Myocyte (in vitro differentiated cells): ENCODE measurements around the gene AADAC. TPM values are rescaled to one million over a fixed set of nuclear protein-coding genes. Genes with fewer than 3 reads are reported as not detected.
A peak's percentile ranks its signal among the peaks of the same experiment; 100 is the strongest.
"Not testable (repeated sequence)": the region's sequence is repeated elsewhere in the genome, so short reads cannot be mapped to it uniquely, and the experiment has no call there.

Experiments
- DNase-seq: peaks from one replicate; pipeline ENCODE4 v3.0.0-alpha.2; 2012; ENCODE audit warnings: low read depth
- total RNA-seq: library from RNA; depleted of rRNA; stranded (reverse); fragments of >200 nt; gene quantifications from 2 replicates; pipeline ENCODE4 v1.2.3, GENCODE V29; 2014

AADAC gene
- total RNA-seq, 1 donor from 2014 or later = not detected

GRCh38 chr3:151796105-151796680 is 17.7 kb upstream of the AADAC start:
- DNase-seq = no peak

- no peak for DNase-seq
Measured at GRCh38 chr3:151798466-151798865, 15.4 kb upstream of the AADAC start.

- DNase-seq = no peak
Measured at GRCh38 chr3:151800431-151800830, 13.5 kb upstream of the AADAC start.

DNA sequence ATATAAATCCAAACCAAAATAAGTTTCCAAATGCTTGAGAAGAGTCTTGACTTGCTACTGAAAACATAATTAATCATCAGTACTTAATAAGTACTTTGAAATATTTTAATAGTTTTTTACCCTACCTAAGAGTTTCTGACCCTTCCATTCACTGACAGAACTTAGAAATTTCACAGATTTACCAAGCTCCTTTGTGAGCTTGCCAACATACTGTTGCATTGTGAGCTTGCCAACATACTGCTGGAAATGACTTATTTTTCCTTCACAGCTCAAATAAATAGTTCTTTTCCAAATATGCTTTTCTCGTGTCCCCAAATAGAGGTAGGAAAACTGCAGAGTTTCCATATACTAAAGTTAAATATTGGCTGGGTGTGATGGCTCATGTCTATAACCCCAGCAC is 9.6 kb upstream of the AADAC start:
- DNase-seq = no peak

- DNase-seq = no peak
Measured at GRCh38 chr3:151806838-151807237, 7.1 kb upstream of the AADAC start.

DNA sequence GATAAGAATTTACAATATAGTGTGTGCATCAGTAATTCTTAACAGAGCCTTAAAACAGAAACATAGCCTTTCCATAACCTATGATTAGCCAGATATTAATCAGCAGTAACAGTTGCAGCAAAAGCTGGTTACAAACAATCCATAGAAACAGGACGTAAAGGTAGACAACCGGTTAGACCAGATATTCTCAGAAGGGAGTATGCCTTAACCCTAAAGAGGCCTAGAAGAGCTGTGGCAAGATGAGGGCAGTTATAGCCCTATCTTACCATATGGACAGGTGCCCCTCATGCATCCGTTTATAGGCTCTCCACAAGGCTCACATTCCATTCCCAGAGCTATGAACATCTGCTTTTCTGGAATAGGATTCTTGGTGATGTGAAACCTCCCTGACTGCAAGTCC is 5.0 kb upstream of the AADAC start:
- DNase-seq = not testable (repeated sequence)

DNA sequence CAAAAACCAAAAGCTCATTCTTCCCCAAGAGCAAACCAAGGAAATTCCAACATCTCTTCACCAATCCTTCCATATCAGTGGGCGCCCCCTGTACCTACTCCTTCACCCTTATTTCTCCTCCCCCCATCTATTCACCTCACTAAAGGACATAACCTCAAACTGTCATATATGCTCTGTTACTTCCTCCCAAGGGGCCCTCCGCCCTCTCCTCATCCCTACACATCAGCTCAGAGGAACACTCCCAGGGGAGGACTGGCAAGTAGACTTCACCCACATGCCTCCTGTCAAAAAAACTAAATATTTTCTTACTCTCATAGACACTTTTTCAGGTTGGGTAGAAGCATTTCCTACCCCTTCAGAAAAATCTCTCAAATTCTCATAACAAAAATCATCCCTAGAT is 2.4 kb upstream of the AADAC start:
- DNase-seq = no peak

DNA sequence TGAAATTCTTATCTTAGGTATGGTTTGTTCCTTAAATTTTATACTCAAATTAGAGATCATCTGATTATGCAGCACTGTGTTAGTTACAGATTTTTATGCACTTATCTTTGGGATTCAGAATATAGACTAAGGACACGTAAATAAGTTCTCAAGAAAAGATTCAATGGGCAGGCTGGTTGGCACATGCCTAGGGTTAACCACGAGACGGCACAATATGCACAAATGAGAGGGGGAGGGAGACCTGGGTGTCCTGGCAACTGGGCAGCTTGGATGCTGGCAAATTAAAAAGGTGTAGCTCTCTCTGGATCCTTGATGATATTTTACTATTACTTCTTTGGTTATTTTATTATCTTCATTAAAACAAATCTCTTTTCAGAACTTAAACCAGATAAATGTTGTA is 672 bp downstream of the AADAC start:
- DNase-seq = no peak

DNA sequence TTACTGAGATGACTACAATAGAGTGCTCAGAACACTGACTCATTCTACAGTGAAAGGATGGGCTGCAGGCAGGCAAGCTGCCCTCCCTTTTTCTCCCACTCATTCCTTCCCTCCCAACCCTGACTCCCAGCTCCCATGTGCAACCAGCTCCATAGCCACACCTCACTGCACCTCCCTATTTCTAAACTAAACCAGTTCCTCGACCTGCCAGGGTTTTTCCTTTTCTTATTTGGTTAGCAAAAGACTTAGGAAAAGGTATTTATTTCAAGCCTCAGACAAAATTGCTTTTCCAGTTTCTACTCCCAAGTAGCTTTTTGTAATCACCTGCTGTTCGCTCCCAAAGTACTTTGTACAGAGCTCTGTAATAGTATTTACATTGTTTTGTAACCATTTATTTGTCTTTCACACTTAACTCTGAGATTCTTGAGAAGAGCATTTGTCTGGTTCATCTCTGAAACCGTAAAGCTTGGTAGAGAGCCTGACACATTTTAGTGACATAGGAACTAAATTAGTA is 2.2 kb downstream of the AADAC start:
- DNase-seq = peak; percentile 45

DNA sequence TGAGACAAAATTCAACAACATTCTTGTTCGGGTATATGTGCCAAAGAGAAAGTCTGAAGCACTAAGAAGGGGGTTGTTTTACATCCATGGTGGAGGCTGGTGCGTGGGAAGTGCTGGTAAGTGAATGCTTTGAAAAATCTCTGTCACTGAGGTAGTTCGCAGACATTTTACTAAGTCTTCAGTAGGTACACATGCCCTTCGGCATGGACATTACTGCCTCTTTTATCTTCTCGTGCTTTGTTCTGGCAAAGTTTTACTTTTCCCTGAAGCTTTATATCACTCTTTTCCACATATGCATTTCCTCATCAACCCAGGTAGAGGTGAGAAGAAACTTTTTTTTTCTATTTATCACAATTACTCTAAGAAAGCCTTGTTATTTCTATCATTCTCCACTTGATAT is 3.6 kb downstream of the AADAC start:
- DNase-seq = no peak

- DNase-seq = no peak
Measured at GRCh38 chr3:151818361-151818760, 4.4 kb downstream of the AADAC start.

DNA sequence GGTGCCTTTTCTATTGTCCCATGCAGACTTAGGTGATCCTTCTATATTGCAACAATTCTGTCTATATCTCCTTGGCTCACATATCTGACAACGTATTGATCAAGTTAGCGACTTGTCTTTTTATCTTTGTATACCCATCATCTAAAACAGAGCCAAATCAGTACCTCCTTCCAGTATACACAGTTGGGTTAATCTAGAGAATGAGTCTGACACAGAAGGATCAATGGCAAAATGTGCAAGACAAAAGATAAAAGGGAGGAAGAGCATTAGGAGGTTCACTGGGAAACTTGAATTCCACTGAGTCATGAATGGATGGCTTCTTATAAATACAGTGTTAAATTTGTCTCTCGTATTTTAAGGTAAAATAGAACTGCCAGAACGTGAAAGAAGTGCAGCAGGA is 6.0 kb downstream of the AADAC start:
- no peak for DNase-seq

DNA sequence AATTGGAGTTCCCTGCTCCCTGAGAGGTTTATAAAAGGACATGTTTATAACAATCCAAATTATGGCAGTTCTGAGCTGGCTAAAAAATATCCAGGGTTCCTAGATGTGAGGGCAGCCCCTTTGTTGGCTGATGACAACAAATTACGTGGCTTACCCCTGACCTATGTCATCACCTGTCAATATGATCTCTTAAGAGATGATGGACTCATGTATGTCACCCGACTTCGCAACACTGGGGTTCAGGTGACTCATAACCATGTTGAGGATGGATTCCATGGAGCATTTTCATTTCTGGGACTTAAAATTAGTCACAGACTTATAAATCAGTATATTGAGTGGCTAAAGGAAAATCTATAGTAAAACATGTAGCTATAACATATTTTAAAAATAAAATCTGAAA is 13.9 kb downstream of the AADAC start:
- DNase-seq = no peak

- peak; percentile 85 for DNase-seq
Measured at GRCh38 chr3:151835751-151836525, 22.0 kb downstream of the AADAC start.

DNA sequence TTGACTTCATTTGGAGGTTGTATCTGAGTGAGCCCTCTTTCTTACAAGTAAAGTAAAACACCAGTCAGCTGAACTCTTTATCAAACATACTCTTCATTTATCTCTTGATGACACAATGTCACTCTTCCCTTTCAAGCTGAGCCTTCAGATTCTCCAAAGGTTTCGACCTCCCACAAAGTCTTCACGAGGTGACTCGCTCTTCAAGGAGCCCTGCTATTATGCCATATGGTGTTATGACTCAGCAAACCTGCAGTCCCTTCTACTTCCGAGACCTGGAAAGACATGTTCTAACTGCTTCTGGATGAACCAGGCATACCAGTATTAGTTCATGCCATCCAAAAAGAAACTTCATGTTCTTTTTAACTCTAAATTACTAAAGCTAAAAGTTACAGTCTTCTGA is 23.1 kb downstream of the AADAC start:
- peak; percentile 76 for DNase-seq

DNA sequence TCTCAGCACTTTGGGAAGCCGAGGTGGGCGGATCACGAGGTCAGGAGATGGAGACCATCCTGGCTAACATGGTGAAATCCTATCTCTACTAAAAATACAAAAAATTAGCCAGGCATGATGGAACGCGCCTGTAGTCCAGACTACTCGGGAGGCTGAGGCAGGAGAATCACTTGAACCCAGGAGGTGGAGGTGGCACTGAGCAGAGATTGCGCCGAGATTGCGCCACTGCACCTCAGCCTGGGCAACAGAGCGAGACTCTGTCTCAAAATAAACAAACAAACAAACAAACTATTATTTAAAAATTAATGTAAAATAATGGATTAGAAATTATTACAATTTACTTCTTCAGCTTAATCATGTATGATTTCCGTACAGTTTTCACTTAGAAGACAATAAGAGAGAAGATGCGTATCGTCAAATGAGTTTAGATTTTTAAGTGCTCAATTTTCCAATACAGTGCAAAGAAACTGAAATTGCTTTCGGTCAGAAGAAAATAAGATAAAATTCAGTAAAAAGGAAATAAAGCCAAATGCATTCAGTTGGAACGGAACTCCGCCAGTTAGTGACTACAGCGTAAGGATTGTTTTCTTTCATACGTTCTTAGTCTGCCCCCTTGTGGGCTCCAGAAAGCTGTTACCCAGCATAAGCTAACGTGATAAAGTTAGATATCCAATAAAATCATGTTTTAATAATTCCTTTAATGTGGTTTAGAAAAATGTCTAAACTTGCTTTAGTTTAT is 24.8 kb downstream of the AADAC start:
- peak; percentile 83 for DNase-seq

DNA sequence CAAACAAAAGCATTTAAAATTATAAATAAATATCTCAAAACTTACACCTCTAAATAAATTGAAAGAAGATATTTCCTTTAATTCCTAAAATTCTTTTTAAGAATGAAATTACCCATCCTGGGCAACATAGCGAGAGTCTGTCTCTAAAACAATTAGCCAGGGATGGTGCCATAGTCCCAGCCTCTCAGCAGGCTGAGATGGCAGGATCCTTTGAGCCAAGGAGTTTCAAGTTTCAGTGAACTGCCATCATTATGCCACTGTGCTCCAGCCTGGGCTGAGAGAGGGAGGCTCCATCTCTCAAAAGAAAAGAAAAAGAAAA is 25.4 kb downstream of the AADAC start:
- no peak for DNase-seq

DNA sequence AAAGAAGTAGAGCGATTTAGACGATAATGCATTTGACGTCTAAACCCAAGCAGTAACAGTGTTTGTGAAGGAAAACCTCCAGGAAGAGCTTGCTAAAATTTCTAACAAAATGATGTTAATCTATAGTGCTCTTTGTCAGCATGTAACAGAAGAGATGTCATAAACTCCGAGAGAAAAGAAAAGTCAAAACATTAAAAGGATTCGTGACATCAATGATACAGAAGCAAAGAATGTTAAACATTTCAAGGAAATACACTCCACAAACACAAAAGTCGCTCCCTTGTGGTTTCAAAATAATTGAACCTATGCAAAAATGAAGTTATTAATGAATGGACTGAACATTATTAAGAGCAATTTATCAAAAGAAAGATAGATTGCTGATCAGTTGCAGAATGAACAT is 27.9 kb downstream of the AADAC start:
- no peak for DNase-seq

DNA sequence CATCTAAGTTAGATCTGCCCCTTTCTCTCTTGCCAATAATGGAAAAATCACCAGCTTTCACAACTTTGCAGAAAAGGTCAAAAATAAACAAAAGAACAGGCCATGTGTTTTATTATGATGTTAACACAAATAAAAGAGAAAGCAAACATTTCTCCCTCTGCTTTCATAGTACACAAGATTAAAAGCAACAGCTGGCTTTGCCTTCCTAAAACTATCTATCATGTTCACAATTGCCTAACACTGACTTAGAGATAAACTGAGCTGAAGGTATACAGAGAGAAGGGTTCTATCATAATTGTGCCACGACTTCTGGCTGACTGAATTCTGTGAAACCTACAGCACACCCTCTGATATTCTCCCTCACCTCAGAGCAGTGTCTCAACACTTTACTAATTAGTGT is 29.4 kb downstream of the AADAC start:
- peak; percentile 35 for DNase-seq

DNA sequence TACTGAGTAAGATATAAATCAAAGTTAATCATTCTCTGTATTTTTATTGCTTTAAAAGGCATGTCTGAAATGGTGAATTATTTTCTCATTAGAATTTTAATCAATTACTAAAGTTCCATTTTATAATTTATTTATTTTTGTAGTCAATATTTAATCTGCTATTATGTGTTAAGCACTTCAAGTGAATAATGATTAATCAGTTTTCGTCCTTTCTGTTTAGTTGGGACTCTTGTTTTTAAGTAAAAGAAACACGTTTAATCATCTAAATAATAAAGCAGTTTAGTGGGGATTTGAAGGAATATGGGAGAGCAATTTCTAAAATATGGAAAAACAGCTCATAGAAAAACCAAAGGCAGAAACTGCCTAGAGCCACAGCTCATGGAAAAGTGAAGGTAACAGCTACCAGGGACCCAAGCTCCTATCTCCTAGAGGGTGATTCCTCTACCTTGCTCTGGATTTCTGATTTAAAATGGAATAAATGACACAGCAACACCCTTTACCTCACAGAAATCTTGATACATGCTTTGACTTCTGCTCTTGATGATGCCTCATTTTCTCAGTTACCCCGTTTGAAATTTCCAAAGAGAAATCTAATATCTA is 31.5 kb downstream of the AADAC start:
- no peak for DNase-seq

GRCh38 chr3:151850065-151850464 is 36.1 kb downstream of the AADAC start:
- not testable (repeated sequence) for DNase-seq
